ENCODE results near the gene SPDYE8. TPM values are rescaled to one million over a fixed set of nuclear protein-coding genes. Genes with fewer than 3 reads are reported as not detected.

Gene SPDYE8, protein sequence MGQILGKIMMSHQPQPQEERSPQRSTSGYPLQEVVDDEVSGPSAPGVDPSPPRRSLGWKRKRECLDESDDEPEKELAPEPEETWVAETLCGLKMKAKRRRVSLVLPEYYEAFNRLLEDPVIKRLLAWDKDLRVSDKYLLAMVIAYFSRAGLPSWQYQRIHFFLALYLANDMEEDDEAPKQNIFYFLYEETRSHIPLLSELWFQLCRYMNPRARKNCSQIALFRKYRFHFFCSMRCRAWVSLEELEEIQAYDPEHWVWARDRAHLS
- total RNA-seq, result not detected in 2 replicates

DNA sequence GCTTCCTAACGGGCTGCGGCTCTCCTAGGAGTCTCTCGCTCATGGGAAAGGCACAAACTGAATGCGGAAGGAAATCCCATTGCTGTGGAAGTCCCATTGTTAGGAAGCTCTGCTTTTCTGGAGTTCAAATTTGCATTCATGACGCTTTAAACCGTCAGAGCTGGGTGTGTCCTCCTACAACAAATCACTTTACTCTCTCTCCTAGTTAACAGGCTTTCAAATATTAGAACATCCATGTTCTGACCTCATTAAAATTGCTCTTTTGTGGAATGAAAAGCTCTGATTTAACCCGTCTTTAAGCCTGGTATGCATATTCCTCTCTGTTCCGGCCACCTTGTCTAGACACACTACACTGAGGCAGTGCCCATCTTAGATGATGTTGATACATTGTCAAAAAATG, at the start of gene SPDYE8:
Gene SPDYE8 (minus strand): TSS at position 101 of the 400 bp plus-strand sequence. CDS start 1,800 bp downstream, outside the sequence.

DNA sequence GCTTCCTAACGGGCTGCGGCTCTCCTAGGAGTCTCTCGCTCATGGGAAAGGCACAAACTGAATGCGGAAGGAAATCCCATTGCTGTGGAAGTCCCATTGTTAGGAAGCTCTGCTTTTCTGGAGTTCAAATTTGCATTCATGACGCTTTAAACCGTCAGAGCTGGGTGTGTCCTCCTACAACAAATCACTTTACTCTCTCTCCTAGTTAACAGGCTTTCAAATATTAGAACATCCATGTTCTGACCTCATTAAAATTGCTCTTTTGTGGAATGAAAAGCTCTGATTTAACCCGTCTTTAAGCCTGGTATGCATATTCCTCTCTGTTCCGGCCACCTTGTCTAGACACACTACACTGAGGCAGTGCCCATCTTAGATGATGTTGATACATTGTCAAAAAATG, 28.2 kb upstream of the SPDYE8 start, which contains the start of gene SPDYE11:
Gene SPDYE11 (minus strand): TSS at position 101 of the 400 bp plus-strand sequence. CDS start 1,800 bp downstream, outside the sequence.

Other genes with a start within 250 kb of the SPDYE8 start
- 0.82 and 5.3 TPM in 2 replicates for gene TYW1B, start 201.6 kb downstream of the SPDYE8 start, total RNA-seq
- 7.6 and 8.8 TPM in 2 replicates for gene POM121, start 104.7 kb downstream of the SPDYE8 start, total RNA-seq
- not detected in 2 replicates for gene TRIM74, start 60.3 kb downstream of the SPDYE8 start, total RNA-seq
- gene SPDYE11, start 28.1 kb upstream of the SPDYE8 start, total RNA-seq, result not detected in 2 replicates
- not detected in 2 replicates for gene SPDYE9, start 56.3 kb upstream of the SPDYE8 start, total RNA-seq